PC-9 (cell line): ENCODE measurements around the gene ARNT2. TPM values are rescaled to one million over a fixed set of nuclear protein-coding genes. Genes with fewer than 3 reads are reported as not detected.

ENCODE experiments used
- BruUV-seq: library from RNA; stranded (reverse); fragments of 400-500 nt; replicated peaks from 2 replicates; lab custom pipeline; 2021; lab: Mats Ljungman, UMichigan
- CTCF ChIA-PET: fragments of 300-600 bp; sonication (Branson Sonifier 250); formaldehyde crosslinking; loops from one replicate; lab custom pipeline; 2022; ENCODE audit warnings: antibody characterized with exemption; lab: Charles Lee
- POLR2A ChIA-PET: fragments of 300-600 bp; sonication (Branson Sonifier 250); formaldehyde crosslinking; loops from one replicate; lab custom pipeline; 2022; ENCODE audit warnings: antibody characterized with exemption; ENCODE audit not compliant: unreplicated experiment; lab: Charles Lee
- DNase-seq, 2 experiments: peaks; one replicate each; pipeline versions ENCODE4 v3.0.0 to v3.0.0-alpha.2; 2015 to 2022; ENCODE audit warnings: mixed read lengths in 1 of 2
- H2AFZ ChIP-seq: fragments of 200-600 bp; sonication (generic); 2 replicates; pipeline ENCODE4 v1.8.1; 2017; ENCODE audit warnings: antibody characterized with exemption
- H3F3A ChIP-seq: fragments of 200-600 bp; sonication (generic); 2 replicates; pipeline ENCODE4 v1.8.1; 2017; ENCODE audit warnings: antibody characterized with exemption, mild to moderate bottlenecking, low read depth; ENCODE audit not compliant: insufficient read depth
- H3K27ac ChIP-seq: fragments of 200-600 bp; sonication (generic); 2 replicates; pipeline ENCODE4 v1.6.1; 2016; ENCODE audit warnings: mixed run types
- H3K27me3 ChIP-seq: fragments of 200-600 bp; sonication (generic); 2 replicates; pipeline ENCODE4 v1.6.1; 2016; ENCODE audit warnings: low read depth, mixed run types; ENCODE audit not compliant: insufficient read depth
- H3K36me3 ChIP-seq: fragments of 200-600 bp; sonication (generic); 2 replicates; pipeline ENCODE4 v1.6.1; 2016; ENCODE audit warnings: low read depth, mixed run types
- H3K4me1 ChIP-seq: fragments of 200-600 bp; sonication (generic); replicated peaks from 2 replicates; pipeline ENCODE4 v1.6.1; 2016; ENCODE audit warnings: mixed run types; ENCODE audit not compliant: insufficient read depth
- H3K4me2 ChIP-seq: fragments of 200-600 bp; sonication (generic); 2 replicates; pipeline ENCODE4 v1.6.1; 2017; ENCODE audit warnings: mixed run types
- H3K4me3 ChIP-seq: fragments of 200-600 bp; sonication (generic); 2 replicates; pipeline ENCODE4 v1.6.1; 2016; ENCODE audit warnings: mixed run types
- H3K79me2 ChIP-seq: fragments of 200-600 bp; sonication (generic); 2 replicates; pipeline ENCODE4 v1.6.1; 2017; ENCODE audit warnings: low read depth, mixed run types
- H3K9me2 ChIP-seq: fragments of 200-600 bp; sonication (generic); 2 replicates; pipeline ENCODE4 v1.8.1; 2017; ENCODE audit warnings: mild to moderate bottlenecking; ENCODE audit not compliant: insufficient read depth
- H3K9me3 ChIP-seq: fragments of 200-600 bp; sonication (generic); 2 replicates; pipeline ENCODE4 v1.8.1; 2016; ENCODE audit warnings: low read depth; ENCODE audit not compliant: insufficient read depth
- H4K20me1 ChIP-seq: fragments of 200-600 bp; sonication (generic); 2 replicates; pipeline ENCODE4 v1.8.1; 2017; ENCODE audit not compliant: insufficient read depth
- CTCF ChIP-seq: fragments of 200-600 bp; sonication (generic); conservative IDR thresholded peaks from 2 replicates; pipeline ENCODE4 v1.6.1; 2017; ENCODE audit warnings: mixed run types, antibody characterized with exemption, mild to moderate bottlenecking, moderate library complexity
- EZH2 ChIP-seq: fragments of 200-600 bp; sonication (generic); IDR thresholded peaks from 2 replicates; pipeline ENCODE4 v1.8.0; 2017; ENCODE audit warnings: antibody characterized with exemption, low read depth
- intact Hi-C: fragments of 100-400 bp; cut with micrococcal nuclease; formaldehyde crosslinking; loops from one replicate; pipeline ENCODE4 v1.10.0; 2022; ENCODE audit not compliant: unreplicated experiment
- total RNA-seq: library from RNA; stranded (reverse); gene quantifications from 2 replicates; pipeline ENCODE4 v1.2.3, GENCODE V29; 2021

Gene ARNT2
- total RNA-seq, 1 experiment from 2014 or later, result 4.3 TPM

GRCh38 chr15:80578206-80578595, 174.0 kb downstream of the ARNT2 start:
- no peak overlapping the region for H3K27ac ChIP-seq
- H4K20me1 ChIP-seq, result no peaks in the 10 kb centered on the region
- no peak overlapping the region for H2AFZ ChIP-seq
- peaks cover 45% of the 10 kb centered on the region for H3K4me1 ChIP-seq
- no peaks in the 10 kb centered on the region for H3K36me3 ChIP-seq
- BruUV-seq, result no TSS peak
- no peak overlapping the region for H3K4me3 ChIP-seq
- intact Hi-C loops, result no loop called here
- H3K27me3 ChIP-seq, result no peaks in the 10 kb centered on the region
- DNase-seq, result no peak
- no peak overlapping the region for H3K4me2 ChIP-seq
- TF ChIP-seq EZH2 (no peak), CTCF (no peak)
- ChIA-PET POLR2A (interaction anchor here (1.1 kb wide), 1 partner anchor 29 kb away, joined by 3 read pairs; no protein-coding TSS in a partner anchor), CTCF (interaction anchor here (2.2 kb wide), 1 partner anchor 11 kb away, joined by 10 read pairs; no protein-coding TSS in a partner anchor)
- no peaks in the 10 kb centered on the region for H3K9me3 ChIP-seq
- no peaks in the 10 kb centered on the region for H3K9me2 ChIP-seq
- H3K79me2 ChIP-seq, result no peaks in the 10 kb centered on the region
- H3F3A ChIP-seq, result peaks cover 32% of the 10 kb centered on the region; the same call in 1 of the 2 replicates

- Histone ChIP-seq H3K4me2 (peak overlapping the region; percentile 66; the same call in 1 of the 2 replicates), H3F3A (peaks cover 32% of the 10 kb centered on the region; the same call in 1 of the 2 replicates), H3K9me3 (no peaks in the 10 kb centered on the region), H3K36me3 (no peaks in the 10 kb centered on the region), H2AFZ (no peak overlapping the region), H3K4me3 (no peak overlapping the region), H4K20me1 (no peaks in the 10 kb centered on the region), H3K27ac (peak overlapping the region; percentile 73; the same call in 1 of the 2 replicates), H3K79me2 (no peaks in the 10 kb centered on the region), H3K4me1 (peaks cover 45% of the 10 kb centered on the region), H3K27me3 (no peaks in the 10 kb centered on the region), H3K9me2 (no peaks in the 10 kb centered on the region)
- ChIA-PET CTCF (interaction anchor here (0.6 to 2.2 kb wide), 3 partner anchors 11 to 198 kb away, joined by 3 to 10 read pairs (median 6); no protein-coding TSS in a partner anchor), POLR2A (interaction anchor here (0.5 to 1.1 kb wide), 2 partner anchors 30 to 411 kb away, joined by 3 to 6 read pairs; no protein-coding TSS in a partner anchor)
- BruUV-seq, result no TSS peak
- DNase-seq, result no peak
- TF ChIP-seq CTCF (no peak), EZH2 (no peak)
- intact Hi-C loops, result no loop called here
These were observed 174.7 kb downstream of the ARNT2 start for GRCh38 chr15:80578871-80579270.

GRCh38 chr15:80579611-80580010, 175.4 kb downstream of the ARNT2 start:
- Histone ChIP-seq H3K27ac (peak overlapping the region; percentile 73), H3K9me2 (no peaks in the 10 kb centered on the region), H3K79me2 (no peaks in the 10 kb centered on the region), H3K4me3 (no peak overlapping the region), H2AFZ (peak overlapping the region; percentile 39; the same call in 1 of the 2 replicates), H3F3A (peaks cover 32% of the 10 kb centered on the region; the same call in 1 of the 2 replicates), H4K20me1 (no peaks in the 10 kb centered on the region), H3K9me3 (no peaks in the 10 kb centered on the region), H3K27me3 (no peaks in the 10 kb centered on the region), H3K4me1 (peaks cover 45% of the 10 kb centered on the region), H3K36me3 (no peaks in the 10 kb centered on the region), H3K4me2 (peak overlapping the region; percentile 66)
- intact Hi-C loops, result loop anchor here (1.0 to 10.0 kb wide), 4 partner anchors 9 to 265 kb away; no protein-coding TSS in a partner anchor
- ChIA-PET POLR2A (interaction anchor here (0.5 kb wide), 1 partner anchor 126 kb away, joined by 4 read pairs; no protein-coding TSS in a partner anchor), CTCF (interaction anchor here (0.6 to 2.2 kb wide), 3 partner anchors 12 to 198 kb away, joined by 3 to 10 read pairs (median 6); no protein-coding TSS in a partner anchor)
- DNase-seq, result no peak
- TSS peak; percentile 93 for BruUV-seq
- no peak for TF ChIP-seq CTCF
- no peak for TF ChIP-seq EZH2
